ENCODE data around the gene ACYP2. TPM values are rescaled to one million over a fixed set of nuclear protein-coding genes. Genes with fewer than 3 reads are reported as not detected.
A peak's percentile ranks its signal among the peaks of the same experiment; 100 is the strongest.
"Not testable (repeated sequence)": the region's sequence is repeated elsewhere in the genome, so short reads cannot be mapped to it uniquely, and the experiment has no call there.

The ACYP2 gene
- total and polyA plus RNA-seq, 4 experiments from 2014 or later: 13.1 to 16.9 (median 16.8) TPM

- Histone ChIP-seq H3K4me1 (ENCODE audit: insufficient read depth, low read length) (peaks cover 6% of the 10 kb centered on the region), H3K4me3 (ENCODE audit: low read length in 2 of 2) (no peak overlapping the region), H3K27me3 (ENCODE audit: insufficient read depth, low read length) (no peaks in the 10 kb centered on the region), H3K27ac (ENCODE audit: low read depth, low read length) (no peak overlapping the region), H3K36me3 (ENCODE audit: insufficient read depth, low read length) (no peaks in the 10 kb centered on the region), H3K9me3 (ENCODE audit: control insufficient read depth in 1 of 2, low read length in 2 of 2) (peaks cover 0 to 4% of the 10 kb centered on the region in 2 donors)
- H3K27me3 Mint-ChIP-seq: no peaks in the 10 kb centered on the region
- H3K27ac Mint-ChIP-seq: no peak overlapping the region
- H3K4me3 Mint-ChIP-seq: no peak overlapping the region
- POLR2A ChIA-PET (ENCODE audit: partially characterized antibody): no interaction called here
- CTCF ChIA-PET (ENCODE audit: partially characterized antibody): interaction anchor here (1.3 kb wide), 1 partner anchor 14 kb away, joined by 6 read pairs; no protein-coding TSS in a partner anchor
- peaks cover 0 to 8% (median 1%) of the 10 kb centered on the region in 4 donors for H3K4me1 Mint-ChIP-seq
- no peak for DNase-seq
- peaks cover 14 to 45% of the 10 kb centered on the region in 2 donors for H3K36me3 Mint-ChIP-seq
- intact Hi-C loops (cut with micrococcal nuclease): no loop called here
- peaks cover 0 to 5% (median 0%) of the 10 kb centered on the region in 8 donors for H3K9me3 Mint-ChIP-seq
Measured at GRCh38 chr2:54120950-54121349, 5.5 kb downstream of the ACYP2 start.

- Histone ChIP-seq H3K4me3 (ENCODE audit: low read length in 2 of 2) (no peak overlapping the region), H3K9me3 (ENCODE audit: control insufficient read depth in 1 of 2, low read length in 2 of 2) (peaks cover 0 to 4% of the 10 kb centered on the region in 2 donors), H3K27me3 (ENCODE audit: insufficient read depth, low read length) (no peaks in the 10 kb centered on the region), H3K4me1 (ENCODE audit: insufficient read depth, low read length) (no peaks in the 10 kb centered on the region), H3K27ac (ENCODE audit: low read depth, low read length) (no peak overlapping the region), H3K36me3 (ENCODE audit: insufficient read depth, low read length) (no peaks in the 10 kb centered on the region)
- H3K27ac Mint-ChIP-seq: no peak overlapping the region
- H3K27me3 Mint-ChIP-seq: no peaks in the 10 kb centered on the region
- peaks cover 11 to 41% of the 10 kb centered on the region in 2 donors for H3K36me3 Mint-ChIP-seq
- no peak for DNase-seq
- ChIA-PET POLR2A (ENCODE audit: partially characterized antibody) (no interaction called here), CTCF (ENCODE audit: partially characterized antibody) (no interaction called here)
- peaks cover 0 to 4% (median 0%) of the 10 kb centered on the region in 8 donors for H3K9me3 Mint-ChIP-seq
- peaks cover 0 to 1% (median 0%) of the 10 kb centered on the region in 4 donors for H3K4me1 Mint-ChIP-seq
- intact Hi-C loops (cut with micrococcal nuclease): no loop called here
- no peak overlapping the region for H3K4me3 Mint-ChIP-seq
Measured at GRCh38 chr2:54122171-54122935, 6.9 kb downstream of the ACYP2 start.

GRCh38 chr2:54122939-54123338 is 7.5 kb downstream of the ACYP2 start:
- peaks cover 11 to 39% of the 10 kb centered on the region in 2 donors for H3K36me3 Mint-ChIP-seq
- POLR2A ChIA-PET (ENCODE audit: partially characterized antibody): no interaction called here

GRCh38 chr2:54127174-54127573 is 11.8 kb downstream of the ACYP2 start:
- H3K9me3 ChIP-seq (ENCODE audit: control insufficient read depth in 1 of 2, low read length in 2 of 2); H3K36me3 ChIP-seq (ENCODE audit: insufficient read depth, low read length); POLR2A ChIA-PET (ENCODE audit: partially characterized antibody); H3K27me3 ChIP-seq (ENCODE audit: insufficient read depth, low read length); CTCF ChIA-PET (ENCODE audit: partially characterized antibody); H3K36me3 Mint-ChIP-seq; H3K9me3 Mint-ChIP-seq; H3K4me1 ChIP-seq (ENCODE audit: insufficient read depth, low read length); DNase-seq; H3K4me1 Mint-ChIP-seq; H3K4me3 Mint-ChIP-seq; H3K4me3 ChIP-seq (ENCODE audit: low read length in 2 of 2); intact Hi-C loops (cut with micrococcal nuclease); H3K27ac ChIP-seq (ENCODE audit: low read depth, low read length); H3K27me3 Mint-ChIP-seq: not testable (repeated sequence)
- H3K27ac Mint-ChIP-seq: peak overlapping the region in 1 of 7 donors; percentile 1

More at GRCh38 chr2:54122939-54123338, 7.5 kb downstream of the ACYP2 start:
- Mint-ChIP-seq H3K4me1 (peaks cover 0 to 1% (median 0%) of the 10 kb centered on the region in 4 donors), H3K4me3 (no peak overlapping the region), H3K27ac (no peak overlapping the region), H3K9me3 (peaks cover 0 to 4% (median 0%) of the 10 kb centered on the region in 8 donors), H3K27me3 (no peaks in the 10 kb centered on the region)
- Histone ChIP-seq H3K9me3 (ENCODE audit: control insufficient read depth in 1 of 2, low read length in 2 of 2) (peaks cover 0 to 4% of the 10 kb centered on the region in 2 donors), H3K36me3 (ENCODE audit: insufficient read depth, low read length) (no peaks in the 10 kb centered on the region), H3K4me3 (ENCODE audit: low read length in 2 of 2) (no peak overlapping the region), H3K4me1 (ENCODE audit: insufficient read depth, low read length) (no peaks in the 10 kb centered on the region), H3K27ac (ENCODE audit: low read depth, low read length) (no peak overlapping the region), H3K27me3 (ENCODE audit: insufficient read depth, low read length) (no peaks in the 10 kb centered on the region)
- CTCF ChIA-PET (ENCODE audit: partially characterized antibody): no interaction called here
- intact Hi-C loops (cut with micrococcal nuclease): no loop called here
- no peak for DNase-seq

- peaks cover 0 to 5% (median 0%) of the 10 kb centered on the region in 8 donors for H3K9me3 Mint-ChIP-seq
- Histone ChIP-seq H3K4me3 (ENCODE audit: low read length in 2 of 2) (no peak overlapping the region), H3K27ac (ENCODE audit: low read depth, low read length) (no peak overlapping the region), H3K9me3 (ENCODE audit: control insufficient read depth in 1 of 2, low read length in 2 of 2) (no peaks in the 10 kb centered on the region), H3K27me3 (ENCODE audit: insufficient read depth, low read length) (no peaks in the 10 kb centered on the region), H3K36me3 (ENCODE audit: insufficient read depth, low read length) (no peaks in the 10 kb centered on the region), H3K4me1 (ENCODE audit: insufficient read depth, low read length) (no peaks in the 10 kb centered on the region)
- no peak overlapping the region for H3K4me3 Mint-ChIP-seq
- peaks cover 6 to 22% of the 10 kb centered on the region in 2 donors for H3K36me3 Mint-ChIP-seq
- CTCF ChIA-PET (ENCODE audit: partially characterized antibody): interaction anchor here (0.6 kb wide), 1 partner anchor 20 kb away, joined by 3 read pairs; no protein-coding TSS in a partner anchor
- intact Hi-C loops (cut with micrococcal nuclease): no loop called here
- no peaks in the 10 kb centered on the region for H3K4me1 Mint-ChIP-seq
- POLR2A ChIA-PET (ENCODE audit: partially characterized antibody): no interaction called here
- H3K27ac Mint-ChIP-seq: peak overlapping the region in 1 of 7 donors; percentile 72
- no peaks in the 10 kb centered on the region for H3K27me3 Mint-ChIP-seq
- DNase-seq: no peak
Measured at GRCh38 chr2:54133056-54133455, 17.6 kb downstream of the ACYP2 start.

GRCh38 chr2:54139210-54139609 is 23.8 kb downstream of the ACYP2 start:
- H3K4me1 ChIP-seq (ENCODE audit: insufficient read depth, low read length): no peaks in the 10 kb centered on the region
- Mint-ChIP-seq H3K27me3 (no peaks in the 10 kb centered on the region), H3K9me3 (peaks cover 0 to 3% (median 0%) of the 10 kb centered on the region in 8 donors), H3K36me3 (peaks cover 23 to 38% of the 10 kb centered on the region in 2 donors), H3K4me3 (no peak overlapping the region), H3K27ac (no peak overlapping the region), H3K4me1 (no peaks in the 10 kb centered on the region)
- ChIA-PET POLR2A (ENCODE audit: partially characterized antibody) (no interaction called here), CTCF (ENCODE audit: partially characterized antibody) (no interaction called here)
- no peaks in the 10 kb centered on the region for H3K36me3 ChIP-seq (ENCODE audit: insufficient read depth, low read length)
- no peaks in the 10 kb centered on the region for H3K27me3 ChIP-seq (ENCODE audit: insufficient read depth, low read length)
- DNase-seq: no peak
- no peak overlapping the region for H3K27ac ChIP-seq (ENCODE audit: low read depth, low read length)
- intact Hi-C loops (cut with micrococcal nuclease): no loop called here
- H3K9me3 ChIP-seq (ENCODE audit: control insufficient read depth in 1 of 2, low read length in 2 of 2): no peaks in the 10 kb centered on the region
- H3K4me3 ChIP-seq (ENCODE audit: low read length in 2 of 2): no peak overlapping the region

GRCh38 chr2:54143780-54144179 is 28.4 kb downstream of the ACYP2 start:
- no peaks in the 10 kb centered on the region for H3K27me3 Mint-ChIP-seq
- CTCF ChIA-PET (ENCODE audit: partially characterized antibody): no interaction called here
- no peak overlapping the region for H3K27ac Mint-ChIP-seq
- Histone ChIP-seq H3K27me3 (ENCODE audit: insufficient read depth, low read length) (no peaks in the 10 kb centered on the region), H3K4me3 (ENCODE audit: low read length in 2 of 2) (no peak overlapping the region), H3K9me3 (ENCODE audit: control insufficient read depth in 1 of 2, low read length in 2 of 2) (no peaks in the 10 kb centered on the region), H3K27ac (ENCODE audit: low read depth, low read length) (no peak overlapping the region), H3K36me3 (ENCODE audit: insufficient read depth, low read length) (no peaks in the 10 kb centered on the region), H3K4me1 (ENCODE audit: insufficient read depth, low read length) (no peaks in the 10 kb centered on the region)
- H3K9me3 Mint-ChIP-seq: no peaks in the 10 kb centered on the region
- DNase-seq: no peak
- intact Hi-C loops (cut with micrococcal nuclease): no loop called here
- no peaks in the 10 kb centered on the region for H3K4me1 Mint-ChIP-seq
- POLR2A ChIA-PET (ENCODE audit: partially characterized antibody): no interaction called here
- H3K36me3 Mint-ChIP-seq: peaks cover 18 to 39% of the 10 kb centered on the region in 2 donors
- no peak overlapping the region for H3K4me3 Mint-ChIP-seq

Measured in CD4-positive, alpha-beta memory T cell (primary cell).